C4-2B (cell line): Measurements from ENCODE around the gene TNFAIP2.

Experiments used
- CTCF ChIP-seq: fragments of 450-650 bp; conservative IDR thresholded peaks from 2 replicates; pipeline ENCODE4 v1.5.1; 2017; ENCODE audit warnings: mild to moderate bottlenecking
- ZFX ChIP-seq: fragments of 450-650 bp; IDR thresholded peaks from 2 replicates; pipeline ENCODE4 v1.6.1; 2017

GRCh38 chr14:103078860-103079587 is 44.2 kb upstream of the TNFAIP2 start:
- no peak for TF ChIP-seq CTCF
- no peak for TF ChIP-seq ZFX
